Natural killer cell treated with Interleukin-12 subunit alpha and Interleukin-12 subunit beta and Interleukin-15 and Interleukin-18, amount 100 ng/mL, for 72 hours (primary cell): Measurements from ENCODE around the gene VAT1L. TPM values are rescaled to one million over a fixed set of nuclear protein-coding genes. Genes with fewer than 3 reads are reported as not detected.

ENCODE experiments used
- ATAC-seq, 2 donors: fragments of 150-1000 bp; cut with Tn5 transposase in 1 of 2; sonication (Bioruptor Pico), chemical (Tn5 transposase) in 1 of 2; 2 replicates each; pipeline ENCODE4 v1.10.0; 2021
- DNase-seq: peaks from one replicate; pipeline ENCODE4 v3.0.0; 2022; ENCODE audit warnings: low spot score
- H3K27ac Mint-ChIP-seq, 2 donors: 1 replicate in 1 of 2; 2 replicates in 1 of 2; pipeline ENCODE4 v1.8.0; 2022; ENCODE audit warnings: mixed read lengths in 2 of 2, mild to moderate bottlenecking in 1 of 2, moderate library complexity in 1 of 2
- H3K27me3 Mint-ChIP-seq, 2 donors: 1 replicate in 1 of 2; 2 replicates in 1 of 2; pipeline ENCODE4 v1.8.0; 2022; ENCODE audit warnings: mixed read lengths in 2 of 2
- H3K36me3 Mint-ChIP-seq: one replicate; pipeline ENCODE4 v1.8.0; 2022; ENCODE audit warnings: mixed read lengths
- H3K4me1 Mint-ChIP-seq, 2 donors: 1 replicate in 1 of 2; 2 replicates in 1 of 2; pipeline ENCODE4 v1.8.0; 2022; ENCODE audit warnings: low read depth in 2 of 2, mixed read lengths in 2 of 2, mild to moderate bottlenecking in 1 of 2
- H3K4me3 Mint-ChIP-seq: one replicate; pipeline ENCODE4 v1.8.0; 2022; ENCODE audit warnings: mixed read lengths
- H3K9me3 Mint-ChIP-seq: 2 replicates; pipeline ENCODE4 v1.8.0; 2022; ENCODE audit warnings: mixed read lengths
- total RNA-seq, 2 donors: library from RNA; stranded (reverse); gene quantifications; one replicate each; pipeline ENCODE4 v1.2.3, GENCODE V29; 2022

VAT1L gene
- total RNA-seq, 2 donors from 2014 or later: 0.11 TPM; not detected in 1

GRCh38 chr16:77877712-77878347, 89.5 kb downstream of the VAT1L start:
- ATAC-seq: no peak
- Mint-ChIP-seq H3K9me3 (no peaks in the 10 kb centered on the region), H3K36me3 (no peaks in the 10 kb centered on the region), H3K27me3 (peaks cover 2 to 14% of the 10 kb centered on the region in 2 donors), H3K4me1 (no peaks in the 10 kb centered on the region), H3K27ac (no peak overlapping the region), H3K4me3 (no peak overlapping the region)
- DNase-seq: no peak

GRCh38 chr16:77881355-77882030, 93.1 kb downstream of the VAT1L start:
- DNase-seq: no peak
- Mint-ChIP-seq H3K9me3 (no peaks in the 10 kb centered on the region), H3K4me1 (no peaks in the 10 kb centered on the region), H3K27me3 (peaks cover 2 to 18% of the 10 kb centered on the region in 2 donors), H3K36me3 (no peaks in the 10 kb centered on the region), H3K4me3 (no peak overlapping the region), H3K27ac (no peak overlapping the region)
- no peak for ATAC-seq

- Mint-ChIP-seq H3K27ac (no peak overlapping the region), H3K9me3 (no peaks in the 10 kb centered on the region), H3K4me1 (no peaks in the 10 kb centered on the region), H3K27me3 (peaks cover 6 to 26% of the 10 kb centered on the region in 2 donors), H3K36me3 (no peaks in the 10 kb centered on the region), H3K4me3 (no peak overlapping the region)
- ATAC-seq: no peak
- DNase-seq: no peak
Measured at GRCh38 chr16:77882358-77882757, 94.0 kb downstream of the VAT1L start.

GRCh38 chr16:77885571-77886295, 97.4 kb downstream of the VAT1L start:
- peaks cover 9 to 28% of the 10 kb centered on the region in 2 donors for H3K27me3 Mint-ChIP-seq
- H3K36me3 Mint-ChIP-seq: no peaks in the 10 kb centered on the region
- no peak for DNase-seq
- no peak overlapping the region for H3K27ac Mint-ChIP-seq
- H3K4me3 Mint-ChIP-seq: no peak overlapping the region
- no peaks in the 10 kb centered on the region for H3K4me1 Mint-ChIP-seq
- no peaks in the 10 kb centered on the region for H3K9me3 Mint-ChIP-seq
- ATAC-seq: no peak

- DNase-seq: no peak
- H3K4me1 Mint-ChIP-seq: no peaks in the 10 kb centered on the region
- peaks cover 9 to 23% of the 10 kb centered on the region in 2 donors for H3K27me3 Mint-ChIP-seq
- H3K27ac Mint-ChIP-seq: no peak overlapping the region
- ATAC-seq: no peak
- H3K9me3 Mint-ChIP-seq: no peaks in the 10 kb centered on the region
- H3K4me3 Mint-ChIP-seq: no peak overlapping the region
- no peaks in the 10 kb centered on the region for H3K36me3 Mint-ChIP-seq
Measured at GRCh38 chr16:77888871-77889270, 100.5 kb downstream of the VAT1L start.

- H3K4me1 Mint-ChIP-seq: no peaks in the 10 kb centered on the region
- H3K27me3 Mint-ChIP-seq: peaks cover 10 to 21% of the 10 kb centered on the region in 2 donors
- H3K27ac Mint-ChIP-seq: no peak overlapping the region
- no peaks in the 10 kb centered on the region for H3K9me3 Mint-ChIP-seq
- H3K4me3 Mint-ChIP-seq: no peak overlapping the region
- DNase-seq (no peak), ATAC-seq (no peak)
- H3K36me3 Mint-ChIP-seq: no peaks in the 10 kb centered on the region
Measured at GRCh38 chr16:77890075-77890474, 101.7 kb downstream of the VAT1L start.

GRCh38 chr16:77894162-77894561, 105.8 kb downstream of the VAT1L start:
- Mint-ChIP-seq H3K27me3 (peaks cover 0 to 4% of the 10 kb centered on the region in 2 donors), H3K4me3 (no peak overlapping the region)

GRCh38 chr16:77895962-77896361, 107.6 kb downstream of the VAT1L start:
- no peak for ATAC-seq
- Mint-ChIP-seq H3K4me3 (no peak overlapping the region), H3K27ac (no peak overlapping the region), H3K4me1 (no peaks in the 10 kb centered on the region), H3K27me3 (peaks cover 4 to 6% of the 10 kb centered on the region in 2 donors), H3K36me3 (no peaks in the 10 kb centered on the region), H3K9me3 (no peaks in the 10 kb centered on the region)
- no peak for DNase-seq

More at GRCh38 chr16:77894162-77894561, 105.8 kb downstream of the VAT1L start:
- Mint-ChIP-seq H3K4me1 (no peaks in the 10 kb centered on the region), H3K27ac (no peak overlapping the region), H3K36me3 (no peaks in the 10 kb centered on the region), H3K9me3 (no peaks in the 10 kb centered on the region)
- ATAC-seq: no peak
- DNase-seq: no peak

- no peak for ATAC-seq
- H3K4me3 Mint-ChIP-seq: no peak overlapping the region
- no peaks in the 10 kb centered on the region for H3K9me3 Mint-ChIP-seq
- H3K4me1 Mint-ChIP-seq: no peaks in the 10 kb centered on the region
- no peak overlapping the region for H3K27ac Mint-ChIP-seq
- no peaks in the 10 kb centered on the region for H3K36me3 Mint-ChIP-seq
- no peak for DNase-seq
- H3K27me3 Mint-ChIP-seq: peaks cover 4 to 9% of the 10 kb centered on the region in 2 donors
Measured at GRCh38 chr16:77896415-77897128, 108.2 kb downstream of the VAT1L start.

- no peak overlapping the region for H3K27ac Mint-ChIP-seq
- H3K36me3 Mint-ChIP-seq: no peaks in the 10 kb centered on the region
Measured at GRCh38 chr16:77897129-77897437, 108.7 kb downstream of the VAT1L start.

GRCh38 chr16:77897831-77898605, 109.7 kb downstream of the VAT1L start:
- Mint-ChIP-seq H3K36me3 (no peaks in the 10 kb centered on the region), H3K9me3 (no peaks in the 10 kb centered on the region), H3K27ac (no peak overlapping the region), H3K4me3 (no peak overlapping the region), H3K4me1 (no peaks in the 10 kb centered on the region), H3K27me3 (peaks cover 4 to 13% of the 10 kb centered on the region in 2 donors)
- ATAC-seq (no peak), DNase-seq (no peak)

More at GRCh38 chr16:77897129-77897437, 108.7 kb downstream of the VAT1L start:
- Mint-ChIP-seq H3K9me3 (no peaks in the 10 kb centered on the region), H3K4me1 (no peaks in the 10 kb centered on the region), H3K4me3 (no peak overlapping the region), H3K27me3 (peaks cover 4 to 13% of the 10 kb centered on the region in 2 donors)
- ATAC-seq: no peak
- no peak for DNase-seq

GRCh38 chr16:77898671-77899211, 110.4 kb downstream of the VAT1L start:
- ATAC-seq: peak in 1 of 2 donors; percentile 49
- Mint-ChIP-seq H3K9me3 (no peaks in the 10 kb centered on the region), H3K36me3 (no peaks in the 10 kb centered on the region)

GRCh38 chr16:77899416-77899815, 111.1 kb downstream of the VAT1L start:
- Mint-ChIP-seq H3K27me3 (peaks cover 4 to 13% of the 10 kb centered on the region in 2 donors), H3K9me3 (no peaks in the 10 kb centered on the region), H3K4me3 (no peak overlapping the region), H3K4me1 (no peaks in the 10 kb centered on the region), H3K36me3 (no peaks in the 10 kb centered on the region), H3K27ac (no peak overlapping the region)
- no peak for ATAC-seq
- DNase-seq: no peak

More at GRCh38 chr16:77898671-77899211, 110.4 kb downstream of the VAT1L start:
- peaks cover 4 to 13% of the 10 kb centered on the region in 2 donors for H3K27me3 Mint-ChIP-seq
- no peaks in the 10 kb centered on the region for H3K4me1 Mint-ChIP-seq
- no peak overlapping the region for H3K4me3 Mint-ChIP-seq
- no peak for DNase-seq
- no peak overlapping the region for H3K27ac Mint-ChIP-seq
